ENCODE data around the gene RPTOR. TPM values are rescaled to one million over a fixed set of nuclear protein-coding genes. Genes with fewer than 3 reads are reported as not detected.

The RPTOR gene
- total RNA-seq, 1 experiment from 2014 or later, result 25.1 TPM

DNA sequence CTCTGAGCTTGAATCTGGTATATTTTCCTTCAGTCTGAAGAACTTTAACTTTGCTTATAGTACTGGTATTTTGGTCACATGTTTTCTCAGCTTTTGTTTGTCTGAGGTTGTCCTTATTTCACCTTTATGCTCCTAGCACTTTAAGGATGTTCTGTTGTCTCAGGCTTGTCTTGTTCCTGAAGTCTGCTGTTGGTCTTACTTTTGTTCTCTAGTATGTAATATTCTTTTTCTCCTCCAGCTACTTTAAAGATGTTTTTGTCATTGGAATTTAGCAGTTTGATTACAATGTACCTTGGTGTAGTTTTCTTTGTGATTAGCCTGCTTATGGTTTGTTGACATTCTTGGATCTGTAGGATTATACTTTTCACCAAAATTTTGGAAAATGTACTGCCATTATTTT lies 23.6 kb downstream of the RPTOR start:
- Mint-ChIP-seq H3K4me3 (no peak overlapping the region), H3K27me3 (ENCODE audit: low read depth) (peaks cover 96% of the 10 kb centered on the region), H3K4me1 (peaks cover 2 to 3% of the 10 kb centered on the region in 2 experiments; a peak in 2 of 4 replicates), H3K9me3 (no peaks in the 10 kb centered on the region; a peak in 1 of 5 replicates), H3K36me3 (ENCODE audit: insufficient read depth in 1 of 3, low read depth in 3 of 3) (peaks cover 0 to 2% (median 0%) of the 10 kb centered on the region in 3 experiments; a peak in 1 of 7 replicates), H3K27ac (no peak overlapping the region)
- no peak overlapping the region for H3K9ac ChIP-seq (ENCODE audit: extremely low read depth, insufficient read length, low read length)
- no peak overlapping the region for H2BK12ac ChIP-seq (ENCODE audit: insufficient read length, low read depth, low read length)
- H2AFZ ChIP-seq (ENCODE audit: low read length), result no peak overlapping the region
- DNase-seq, result no peak
- H3K79me2 ChIP-seq (ENCODE audit: insufficient read depth, low read length), result no peaks in the 10 kb centered on the region
- no peaks in the 10 kb centered on the region for H3K9me3 ChIP-seq (ENCODE audit: control insufficient read depth, low read depth, low read length)
- no peak overlapping the region for H3K4ac ChIP-seq (ENCODE audit: low read depth, low read length)
- H3K14ac ChIP-seq (ENCODE audit: insufficient read depth, low read length), result no peak overlapping the region
- H2BK15ac ChIP-seq (ENCODE audit: low read depth, low read length), result no peak overlapping the region
- no peaks in the 10 kb centered on the region for H4K20me1 ChIP-seq (ENCODE audit: control insufficient read depth, insufficient read depth, insufficient read length)
- H3K4me1 ChIP-seq (ENCODE audit: insufficient read depth, low read length), result no peaks in the 10 kb centered on the region
- H3K18ac ChIP-seq (ENCODE audit: insufficient read length, low read depth, low read length), result no peak overlapping the region
- H2BK20ac ChIP-seq (ENCODE audit: low read depth, low read length, poor library complexity, severe bottlenecking), result no peak overlapping the region
- H3K79me1 ChIP-seq (ENCODE audit: insufficient read depth, low read depth, low read length, poor library complexity, severe bottlenecking), result no peaks in the 10 kb centered on the region
- no peak overlapping the region for H4K5ac ChIP-seq (ENCODE audit: insufficient read length, low read depth, low read length)
- no peak overlapping the region for H3K23ac ChIP-seq (ENCODE audit: insufficient read length, low read depth, low read length)
- H4K91ac ChIP-seq (ENCODE audit: insufficient read length, low read depth, low read length), result no peak overlapping the region
- H3K27me3 ChIP-seq (ENCODE audit: insufficient read depth, low read length), result peaks cover 25% of the 10 kb centered on the region
- H2BK5ac ChIP-seq (ENCODE audit: insufficient read length, low read length), result no peak overlapping the region
- TF ChIP-seq CTCF (conservative IDR thresholded peaks at IDR 0.05), result no peak
- H4K8ac ChIP-seq (replicated peaks; ENCODE audit: insufficient read length, low read depth, low read length), result no peak overlapping the region
- no peak overlapping the region for H3K4me2 ChIP-seq (ENCODE audit: insufficient read depth, insufficient read length, low read length)
- H2BK120ac ChIP-seq (ENCODE audit: low read depth, low read length, poor library complexity, severe bottlenecking), result no peak overlapping the region
- H3K27ac ChIP-seq (ENCODE audit: insufficient read length, low read depth, low read length), result no peak overlapping the region
- H3K23me2 ChIP-seq (ENCODE audit: insufficient read length, low read depth, low read length, poor library complexity, severe bottlenecking), result no peaks in the 10 kb centered on the region
- no peak overlapping the region for H2AK5ac ChIP-seq (ENCODE audit: insufficient read length, low read length)
- no peak overlapping the region for H3K56ac ChIP-seq (ENCODE audit: insufficient read length, low read depth, low read length)
- H3T11ph ChIP-seq (ENCODE audit: low read length), result no peak overlapping the region

Measured in H9 (cell line).